Measurements from ENCODE around the gene LRRC14B.
"Not testable (repeated sequence)": the region's sequence is repeated elsewhere in the genome, so short reads cannot be mapped to it uniquely, and the experiment has no call there.

DNA sequence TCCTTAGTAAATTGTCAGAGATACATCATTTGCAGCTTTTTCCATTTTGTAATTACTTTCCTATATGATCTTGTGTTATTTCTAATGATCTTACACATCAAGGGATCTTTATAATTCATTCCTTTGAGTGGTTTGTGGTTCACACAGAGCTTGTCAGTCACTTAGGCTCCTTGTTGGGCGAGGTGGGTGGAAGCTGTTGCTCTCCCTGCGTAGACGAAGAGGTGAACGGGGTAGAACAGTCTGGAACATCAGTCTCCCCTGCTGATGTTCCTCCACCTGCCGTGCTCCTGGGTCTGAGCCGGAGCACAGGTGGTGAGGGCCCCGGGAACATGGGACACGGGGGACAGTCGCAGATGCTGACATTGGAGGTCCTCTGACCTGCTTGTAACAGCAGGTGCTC is 44.2 kb downstream of the LRRC14B start:
- TF ChIP-seq, protein P1, sequence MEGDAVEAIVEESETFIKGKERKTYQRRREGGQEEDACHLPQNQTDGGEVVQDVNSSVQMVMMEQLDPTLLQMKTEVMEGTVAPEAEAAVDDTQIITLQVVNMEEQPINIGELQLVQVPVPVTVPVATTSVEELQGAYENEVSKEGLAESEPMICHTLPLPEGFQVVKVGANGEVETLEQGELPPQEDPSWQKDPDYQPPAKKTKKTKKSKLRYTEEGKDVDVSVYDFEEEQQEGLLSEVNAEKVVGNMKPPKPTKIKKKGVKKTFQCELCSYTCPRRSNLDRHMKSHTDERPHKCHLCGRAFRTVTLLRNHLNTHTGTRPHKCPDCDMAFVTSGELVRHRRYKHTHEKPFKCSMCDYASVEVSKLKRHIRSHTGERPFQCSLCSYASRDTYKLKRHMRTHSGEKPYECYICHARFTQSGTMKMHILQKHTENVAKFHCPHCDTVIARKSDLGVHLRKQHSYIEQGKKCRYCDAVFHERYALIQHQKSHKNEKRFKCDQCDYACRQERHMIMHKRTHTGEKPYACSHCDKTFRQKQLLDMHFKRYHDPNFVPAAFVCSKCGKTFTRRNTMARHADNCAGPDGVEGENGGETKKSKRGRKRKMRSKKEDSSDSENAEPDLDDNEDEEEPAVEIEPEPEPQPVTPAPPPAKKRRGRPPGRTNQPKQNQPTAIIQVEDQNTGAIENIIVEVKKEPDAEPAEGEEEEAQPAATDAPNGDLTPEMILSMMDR (IDR thresholded peaks at IDR 0.05), result not testable (repeated sequence)
- not testable (repeated sequence) for TF ChIP-seq POLR2AphosphoS5, TCF7L2 (IDR thresholded peaks at IDR 0.05; ENCODE audit: low read depth, low read length)
- TF ChIP-seq, protein P2, sequence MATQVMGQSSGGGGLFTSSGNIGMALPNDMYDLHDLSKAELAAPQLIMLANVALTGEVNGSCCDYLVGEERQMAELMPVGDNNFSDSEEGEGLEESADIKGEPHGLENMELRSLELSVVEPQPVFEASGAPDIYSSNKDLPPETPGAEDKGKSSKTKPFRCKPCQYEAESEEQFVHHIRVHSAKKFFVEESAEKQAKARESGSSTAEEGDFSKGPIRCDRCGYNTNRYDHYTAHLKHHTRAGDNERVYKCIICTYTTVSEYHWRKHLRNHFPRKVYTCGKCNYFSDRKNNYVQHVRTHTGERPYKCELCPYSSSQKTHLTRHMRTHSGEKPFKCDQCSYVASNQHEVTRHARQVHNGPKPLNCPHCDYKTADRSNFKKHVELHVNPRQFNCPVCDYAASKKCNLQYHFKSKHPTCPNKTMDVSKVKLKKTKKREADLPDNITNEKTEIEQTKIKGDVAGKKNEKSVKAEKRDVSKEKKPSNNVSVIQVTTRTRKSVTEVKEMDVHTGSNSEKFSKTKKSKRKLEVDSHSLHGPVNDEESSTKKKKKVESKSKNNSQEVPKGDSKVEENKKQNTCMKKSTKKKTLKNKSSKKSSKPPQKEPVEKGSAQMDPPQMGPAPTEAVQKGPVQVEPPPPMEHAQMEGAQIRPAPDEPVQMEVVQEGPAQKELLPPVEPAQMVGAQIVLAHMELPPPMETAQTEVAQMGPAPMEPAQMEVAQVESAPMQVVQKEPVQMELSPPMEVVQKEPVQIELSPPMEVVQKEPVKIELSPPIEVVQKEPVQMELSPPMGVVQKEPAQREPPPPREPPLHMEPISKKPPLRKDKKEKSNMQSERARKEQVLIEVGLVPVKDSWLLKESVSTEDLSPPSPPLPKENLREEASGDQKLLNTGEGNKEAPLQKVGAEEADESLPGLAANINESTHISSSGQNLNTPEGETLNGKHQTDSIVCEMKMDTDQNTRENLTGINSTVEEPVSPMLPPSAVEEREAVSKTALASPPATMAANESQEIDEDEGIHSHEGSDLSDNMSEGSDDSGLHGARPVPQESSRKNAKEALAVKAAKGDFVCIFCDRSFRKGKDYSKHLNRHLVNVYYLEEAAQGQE (IDR thresholded peaks at IDR 0.05; ENCODE audit: insufficient read depth in 1 of 2, low read depth in 2 of 2, low read length in 1 of 2), result not testable (repeated sequence)
